IMR-90 (cell line): Measurements from ENCODE around the gene PRDM2. TPM values are rescaled to one million over a fixed set of nuclear protein-coding genes. Genes with fewer than 3 reads are reported as not detected.

Experiments
- ATAC-seq: fragments of 200-7000 bp; cut with Tn5 transposase; 2 replicates; pipeline ENCODE4 v1.9.1; 2020; ENCODE audit warnings: low read depth, mild to moderate bottlenecking, moderate library complexity
- BruUV-seq: library from RNA; stranded (reverse); fragments of 400-500 nt; replicated peaks from 2 replicates; lab custom pipeline; 2021; lab: Mats Ljungman, UMichigan
- CTCF ChIA-PET: fragments of 300-600 bp; formaldehyde crosslinking; extraction: SDS; loops from one replicate; lab custom pipeline; 2021; ENCODE audit warnings: antibody characterized with exemption; lab: Yijun Ruan, JAX
- POLR2A ChIA-PET: fragments of 300-600 bp; sonication (Branson Sonifier 250); formaldehyde crosslinking; loops from one replicate; lab custom pipeline; 2022; ENCODE audit warnings: antibody characterized with exemption; ENCODE audit not compliant: unreplicated experiment; lab: Charles Lee
- DNase-seq: peaks from one replicate; pipeline ENCODE4 v3.0.0; 2013
- H2AFZ ChIP-seq: replicated peaks from 2 replicates; pipeline ENCODE3; 2013; ENCODE audit warnings: low read length, mild to moderate bottlenecking; ENCODE audit not compliant: poor library complexity
- H2AK5ac ChIP-seq: 2 replicates; pipeline ENCODE4 v1.6.1; 2013; ENCODE audit warnings: low read depth, low read length, inconsistent platforms
- H2AK9ac ChIP-seq: replicated peaks from 2 replicates; pipeline ENCODE3; 2013; ENCODE audit warnings: mild to moderate bottlenecking, low read depth, low read length, moderate library complexity; ENCODE audit not compliant: poor library complexity
- H2BK120ac ChIP-seq: 2 replicates; pipeline ENCODE4 v1.6.1; 2013; ENCODE audit warnings: low read depth, low read length, inconsistent platforms
- H2BK15ac ChIP-seq: 3 replicates; pipeline ENCODE4 v1.6.1; 2013; ENCODE audit warnings: low read depth, low read length, inconsistent platforms
- H2BK20ac ChIP-seq: 2 replicates; pipeline ENCODE4 v1.6.1; 2013; ENCODE audit warnings: low read depth, mild to moderate bottlenecking, inconsistent platforms, low read length, moderate library complexity
- H2BK5ac ChIP-seq: 2 replicates; pipeline ENCODE4 v1.6.1; 2013; ENCODE audit warnings: mild to moderate bottlenecking, low read depth, low read length, inconsistent platforms; ENCODE audit not compliant: poor library complexity, severe bottlenecking
- H3K14ac ChIP-seq: replicated peaks from 2 replicates; pipeline ENCODE4 v1.6.1; 2013; ENCODE audit warnings: low read depth, low read length, inconsistent platforms
- H3K18ac ChIP-seq: 2 replicates; pipeline ENCODE4 v1.6.1; 2013; ENCODE audit warnings: low read depth, low read length, control low read depth
- H3K23ac ChIP-seq: 2 replicates; pipeline ENCODE4 v1.6.1; 2013; ENCODE audit warnings: low read depth, low read length, inconsistent platforms
- H3K27ac ChIP-seq: 2 replicates; pipeline ENCODE4 v1.5.1; 2013; ENCODE audit warnings: mild to moderate bottlenecking, control low read depth, low read length; ENCODE audit not compliant: insufficient read depth
- H3K27me3 ChIP-seq: 2 replicates; pipeline ENCODE4 v1.6.1; 2013; ENCODE audit warnings: low read length; ENCODE audit not compliant: control insufficient read depth, insufficient read depth
- H3K36me3 ChIP-seq: 2 replicates; pipeline ENCODE4 v1.6.1; 2013; ENCODE audit warnings: low read length, mixed read lengths; ENCODE audit not compliant: control insufficient read depth, insufficient read depth
- H3K4ac ChIP-seq: 2 replicates; pipeline ENCODE4 v1.6.1; 2013; ENCODE audit warnings: low read depth, low read length, inconsistent platforms
- H3K4me1 ChIP-seq: 2 replicates; pipeline ENCODE4 v1.6.1; 2013; ENCODE audit warnings: low read length, mixed read lengths; ENCODE audit not compliant: control insufficient read depth, insufficient read depth
- H3K4me2 ChIP-seq: 2 replicates; pipeline ENCODE4 v1.6.1; 2013; ENCODE audit warnings: low read depth, mild to moderate bottlenecking, control low read depth, low read length, moderate library complexity
- H3K4me3 ChIP-seq: 2 replicates; pipeline ENCODE4 v1.5.1; 2013; ENCODE audit warnings: low read depth, mild to moderate bottlenecking, control low read depth, low read length, moderate library complexity; ENCODE audit not compliant: insufficient read depth
- H3K56ac ChIP-seq: 2 replicates; pipeline ENCODE4 v1.6.1; 2013; ENCODE audit warnings: low read length, inconsistent platforms; ENCODE audit not compliant: insufficient read depth; ENCODE audit errors: extremely low read depth
- H3K79me1 ChIP-seq, 2 experiments: 2 replicates each; pipeline ENCODE4 v1.6.1; 2013; ENCODE audit warnings: low read length in 2 of 2, inconsistent platforms in 1 of 2, low read depth in 1 of 2
- H3K9ac ChIP-seq: 2 replicates; pipeline ENCODE4 v1.6.1; 2013; ENCODE audit warnings: low read depth, low read length, control low read depth
- H3K9me1 ChIP-seq: 2 replicates; pipeline ENCODE4 v1.6.1; 2013; ENCODE audit warnings: low read length, inconsistent platforms; ENCODE audit not compliant: insufficient read depth
- H3K9me3 ChIP-seq: 2 replicates; pipeline ENCODE4 v1.6.1; 2013; ENCODE audit warnings: low read length; ENCODE audit not compliant: control insufficient read depth, insufficient read depth
- H4K20me1 ChIP-seq: 2 replicates; pipeline ENCODE4 v1.6.1; 2013; ENCODE audit warnings: low read length, inconsistent platforms; ENCODE audit not compliant: insufficient read depth
- H4K5ac ChIP-seq: 2 replicates; pipeline ENCODE4 v1.6.1; 2013; ENCODE audit warnings: mild to moderate bottlenecking, low read depth, low read length, control low read depth
- H4K8ac ChIP-seq, 2 experiments: 2 replicates each; pipeline ENCODE4 v1.6.1; 2013; ENCODE audit warnings: low read depth in 2 of 2, low read length in 2 of 2, control low read depth in 1 of 2, inconsistent platforms in 1 of 2
- H4K91ac ChIP-seq: 2 replicates; pipeline ENCODE4 v1.6.1; 2013; ENCODE audit warnings: low read depth, low read length, inconsistent platforms; ENCODE audit not compliant: insufficient read depth
- BHLHE40 ChIP-seq: fragments of 150-350 bp; IDR thresholded peaks from 2 replicates; pipeline ENCODE4 v1.6.1; 2016; ENCODE audit warnings: mild to moderate bottlenecking, low read depth, low read length
- CEBPB ChIP-seq: IDR thresholded peaks from 2 replicates; pipeline ENCODE4 v1.6.1; 2012; ENCODE audit warnings: low read depth, low read length, improper control_type of control experiment
- CHD1 ChIP-seq: IDR thresholded peaks from 2 replicates; pipeline ENCODE4 v1.6.1; 2012; ENCODE audit warnings: low read depth, low read length, improper control_type of control experiment
- FOS ChIP-seq: fragments of 150-350 bp; IDR thresholded peaks from 2 replicates; pipeline ENCODE4 v1.6.1; 2016; ENCODE audit warnings: low read depth, low read length
- MAFK ChIP-seq: IDR thresholded peaks from 2 replicates; pipeline ENCODE4 v1.6.1; 2012; ENCODE audit warnings: low read depth, low read length, improper control_type of control experiment
- MAZ ChIP-seq: IDR thresholded peaks from 2 replicates; pipeline ENCODE4 v1.6.1; 2012; ENCODE audit warnings: low read depth, mild to moderate bottlenecking, low read length, improper control_type of control experiment, moderate library complexity, borderline replicate concordance
- MXI1 ChIP-seq: IDR thresholded peaks from 2 replicates; pipeline ENCODE4 v1.6.1; 2012; ENCODE audit warnings: low read depth, mild to moderate bottlenecking, low read length, moderate library complexity, borderline replicate concordance
- NFE2L2 ChIP-seq: fragments of 150-350 bp; IDR thresholded peaks from 2 replicates; pipeline ENCODE4 v1.6.1; 2016; ENCODE audit warnings: low read depth, mild to moderate bottlenecking, low read length
- POLR2A ChIP-seq: IDR thresholded peaks from 2 replicates; pipeline ENCODE4 v1.6.1; 2012; ENCODE audit warnings: mild to moderate bottlenecking, low read depth, low read length
- RAD21 ChIP-seq: IDR thresholded peaks from 2 replicates; pipeline ENCODE4 v1.6.1; 2012; ENCODE audit warnings: low read length, improper control_type of control experiment
- RCOR1 ChIP-seq: IDR thresholded peaks from 2 replicates; pipeline ENCODE4 v1.6.1; 2012; ENCODE audit warnings: mild to moderate bottlenecking, low read length, improper control_type of control experiment; ENCODE audit not compliant: insufficient replicate concordance
- RFX5 ChIP-seq: IDR thresholded peaks from 2 replicates; pipeline ENCODE4 v1.8.0; 2012; ENCODE audit warnings: low read depth, mild to moderate bottlenecking, low read length, moderate library complexity
- SMC3 ChIP-seq: fragments of 150-350 bp; IDR thresholded peaks from 2 replicates; pipeline ENCODE4 v1.6.1; 2016; ENCODE audit warnings: low read depth, mild to moderate bottlenecking, antibody characterized with exemption, low read length, moderate library complexity
- USF2 ChIP-seq: fragments of 150-350 bp; IDR thresholded peaks from 2 replicates; pipeline ENCODE4 v1.6.1; 2017; ENCODE audit warnings: mild to moderate bottlenecking, antibody characterized with exemption, low read length, low read depth
- WGBS, 2 experiments: methylation state at CpG; one replicate each; pipeline versions ENCODE4 v1.1.5 to v1.1.7; 2013; ENCODE audit warnings: missing lambda C conversion rate in 2 of 2; ENCODE audit not compliant: insufficient read length in 1 of 2; ENCODE audit errors: extremely low coverage in 2 of 2; 5-methylcytosine and 5-hydroxymethylcytosine counted together
- dilution Hi-C: fragments of 300-500 bp; cut with HindIII; formaldehyde crosslinking; loops from one replicate; pipeline ENCODE4 v1.14.3; 2018; ENCODE audit warnings: low sequenced_read_pairs; ENCODE audit not compliant: unreplicated experiment
- in situ Hi-C: fragments of 300-500 bp; cut with MboI; formaldehyde crosslinking; loops from 3 replicates; pipeline ENCODE4 v1.14.3; 2019; ENCODE audit warnings: low sequenced_read_pairs, inconsistent platforms, mixed read lengths
- intact Hi-C: fragments of 100-400 bp; cut with micrococcal nuclease; formaldehyde crosslinking; loops from 2 replicates; pipeline ENCODE4 v1.10.0; 2022
- polyA plus RNA-seq, 3 experiments: library from polyadenylated mRNA; depleted of rRNA; stranded (reverse); fragments of >200 nt; gene quantifications; 2 replicates each; pipeline ENCODE4 v1.2.3, GENCODE V29; 2012; ENCODE audit warnings: low replicate concordance in 1 of 3
- total RNA-seq: library from RNA; depleted of rRNA; stranded (reverse); fragments of >200 nt; gene quantifications from 2 replicates; pipeline ENCODE4 v1.2.3, GENCODE V29; 2012
- TF ChIP-seq, protein P1 (sequence below): conservative IDR thresholded peaks from 2 replicates; pipeline ENCODE4 v1.5.1; 2012; ENCODE audit warnings: mild to moderate bottlenecking, low read depth, low read length, improper control_type of control experiment
- TF ChIP-seq, protein P2 (sequence below): fragments of 150-350 bp; IDR thresholded peaks from 2 replicates; pipeline ENCODE4 v1.6.1; 2016; ENCODE audit warnings: low read depth, mild to moderate bottlenecking, low read length, moderate library complexity, borderline replicate concordance

PRDM2 gene
- total and polyA plus RNA-seq, 2 of the 4 experiments (the other 2 are of a cell fraction): 3.4 to 8.9 TPM

GRCh38 chr1:13723810-13724209 lies 23.8 kb downstream of the PRDM2 start:
- H4K5ac ChIP-seq: no peak overlapping the region
- no peak overlapping the region for H2BK15ac ChIP-seq
- DNase-seq: no peak
- H3K4ac ChIP-seq: no peak overlapping the region
- TF ChIP-seq, protein P1, sequence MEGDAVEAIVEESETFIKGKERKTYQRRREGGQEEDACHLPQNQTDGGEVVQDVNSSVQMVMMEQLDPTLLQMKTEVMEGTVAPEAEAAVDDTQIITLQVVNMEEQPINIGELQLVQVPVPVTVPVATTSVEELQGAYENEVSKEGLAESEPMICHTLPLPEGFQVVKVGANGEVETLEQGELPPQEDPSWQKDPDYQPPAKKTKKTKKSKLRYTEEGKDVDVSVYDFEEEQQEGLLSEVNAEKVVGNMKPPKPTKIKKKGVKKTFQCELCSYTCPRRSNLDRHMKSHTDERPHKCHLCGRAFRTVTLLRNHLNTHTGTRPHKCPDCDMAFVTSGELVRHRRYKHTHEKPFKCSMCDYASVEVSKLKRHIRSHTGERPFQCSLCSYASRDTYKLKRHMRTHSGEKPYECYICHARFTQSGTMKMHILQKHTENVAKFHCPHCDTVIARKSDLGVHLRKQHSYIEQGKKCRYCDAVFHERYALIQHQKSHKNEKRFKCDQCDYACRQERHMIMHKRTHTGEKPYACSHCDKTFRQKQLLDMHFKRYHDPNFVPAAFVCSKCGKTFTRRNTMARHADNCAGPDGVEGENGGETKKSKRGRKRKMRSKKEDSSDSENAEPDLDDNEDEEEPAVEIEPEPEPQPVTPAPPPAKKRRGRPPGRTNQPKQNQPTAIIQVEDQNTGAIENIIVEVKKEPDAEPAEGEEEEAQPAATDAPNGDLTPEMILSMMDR: no peak
- TF ChIP-seq CEBPB (no peak), NFE2L2 (no peak), FOS (no peak), RAD21 (no peak), SMC3 (no peak), USF2 (no peak), MAZ (no peak), MAFK (no peak), RCOR1 (no peak), RFX5 (no peak), CHD1 (no peak), POLR2A (no peak), BHLHE40 (no peak), MXI1 (no peak)
- TF ChIP-seq, protein P2, sequence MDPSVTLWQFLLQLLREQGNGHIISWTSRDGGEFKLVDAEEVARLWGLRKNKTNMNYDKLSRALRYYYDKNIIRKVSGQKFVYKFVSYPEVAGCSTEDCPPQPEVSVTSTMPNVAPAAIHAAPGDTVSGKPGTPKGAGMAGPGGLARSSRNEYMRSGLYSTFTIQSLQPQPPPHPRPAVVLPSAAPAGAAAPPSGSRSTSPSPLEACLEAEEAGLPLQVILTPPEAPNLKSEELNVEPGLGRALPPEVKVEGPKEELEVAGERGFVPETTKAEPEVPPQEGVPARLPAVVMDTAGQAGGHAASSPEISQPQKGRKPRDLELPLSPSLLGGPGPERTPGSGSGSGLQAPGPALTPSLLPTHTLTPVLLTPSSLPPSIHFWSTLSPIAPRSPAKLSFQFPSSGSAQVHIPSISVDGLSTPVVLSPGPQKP: no peak
- no peak overlapping the region for H4K8ac ChIP-seq
- H3K23ac ChIP-seq: no peak overlapping the region
- H3K27me3 ChIP-seq: no peaks in the 10 kb centered on the region
- H3K14ac ChIP-seq: no peak overlapping the region
- dilution Hi-C loops (no loop called here), intact Hi-C loops (no loop called here), in situ Hi-C loops (no loop called here)
- no peak overlapping the region for H2BK20ac ChIP-seq
- H3K79me1 ChIP-seq: peaks cover 3 to 16% of the 10 kb centered on the region in 2 experiments; a peak in 2 of 4 replicates
- peaks cover 2% of the 10 kb centered on the region; the same call in 1 of the 2 replicates for H3K9me1 ChIP-seq
- H3K4me1 ChIP-seq: peaks cover 2% of the 10 kb centered on the region; the same call in 1 of the 2 replicates
- 95% methylated on average over 4 of the region's 4 CpGs; no CpG with 5 or more reads in 1 of the 2 experiments for WGBS, 2 experiments
- ATAC-seq: no peak
- no peak overlapping the region for H2BK5ac ChIP-seq
- ChIA-PET POLR2A (no interaction called here), CTCF (no interaction called here)
- no peak overlapping the region for H2BK120ac ChIP-seq
- H2AK9ac ChIP-seq: no peak overlapping the region
- H2AK5ac ChIP-seq: no peak overlapping the region
- H3K27ac ChIP-seq: no peak overlapping the region
- no peak overlapping the region for H3K4me3 ChIP-seq
- H3K18ac ChIP-seq: no peak overlapping the region
- no peak overlapping the region for H3K4me2 ChIP-seq
- no TSS peak for BruUV-seq
- H3K9ac ChIP-seq: no peak overlapping the region
- H2AFZ ChIP-seq: no peak overlapping the region
- H3K9me3 ChIP-seq: no peaks in the 10 kb centered on the region
- no peaks in the 10 kb centered on the region for H4K20me1 ChIP-seq
- no peak overlapping the region for H3K56ac ChIP-seq
- H3K36me3 ChIP-seq: no peaks in the 10 kb centered on the region
- no peak overlapping the region for H4K91ac ChIP-seq
